HL-60/S4 (cell line): Measurements from ENCODE around the gene PTTG1IP.
"Not testable (repeated sequence)": the region's sequence is repeated elsewhere in the genome, so short reads cannot be mapped to it uniquely, and the experiment has no call there.

Source experiments
- in situ Hi-C: fragments of 300-500 bp; cut with MboI; formaldehyde crosslinking; loops from 2 replicates; pipeline ENCODE4 v1.14.3; 2022; ENCODE audit warnings: low sequenced_read_pairs

PTTG1IP gene

DNA sequence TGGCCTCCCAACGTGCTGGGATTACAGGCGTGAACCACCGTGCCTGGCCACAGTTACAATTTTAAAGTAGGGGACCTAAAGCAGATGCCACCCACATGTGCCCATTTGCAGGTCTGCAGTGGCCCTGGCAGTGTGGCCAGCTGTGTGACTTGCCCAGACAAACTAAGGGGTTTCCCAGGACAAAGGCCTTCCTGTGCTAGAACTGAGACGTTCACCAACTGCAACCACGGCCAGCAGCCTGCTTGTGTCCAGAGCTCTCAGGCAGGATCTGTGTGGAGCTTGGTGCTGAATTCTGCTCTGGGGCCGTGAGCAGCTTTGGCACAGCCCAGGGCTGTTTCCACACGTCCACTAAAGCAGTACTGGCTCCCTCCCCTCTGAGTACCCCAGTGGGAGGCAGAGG lies 10.6 kb upstream of the PTTG1IP start:
- in situ Hi-C loops: no loop called here

GRCh38 chr21:44883250-44883649 lies 9.8 kb upstream of the PTTG1IP start:
- in situ Hi-C loops: no loop called here

GRCh38 chr21:44881198-44881872 lies 7.8 kb upstream of the PTTG1IP start:
- in situ Hi-C loops: no loop called here

GRCh38 chr21:44880405-44881197 lies 7.1 kb upstream of the PTTG1IP start:
- in situ Hi-C loops: no loop called here

- in situ Hi-C loops: not testable (repeated sequence)
These were observed 5.7 kb upstream of the PTTG1IP start for GRCh38 chr21:44879238-44879637.

- in situ Hi-C loops: no loop called here
These were observed 4.8 kb upstream of the PTTG1IP start for GRCh38 chr21:44878053-44878982.

GRCh38 chr21:44876849-44877575 lies 3.5 kb upstream of the PTTG1IP start:
- in situ Hi-C loops: no loop called here

GRCh38 chr21:44875316-44875700 lies 1.8 kb upstream of the PTTG1IP start:
- in situ Hi-C loops: no loop called here

DNA sequence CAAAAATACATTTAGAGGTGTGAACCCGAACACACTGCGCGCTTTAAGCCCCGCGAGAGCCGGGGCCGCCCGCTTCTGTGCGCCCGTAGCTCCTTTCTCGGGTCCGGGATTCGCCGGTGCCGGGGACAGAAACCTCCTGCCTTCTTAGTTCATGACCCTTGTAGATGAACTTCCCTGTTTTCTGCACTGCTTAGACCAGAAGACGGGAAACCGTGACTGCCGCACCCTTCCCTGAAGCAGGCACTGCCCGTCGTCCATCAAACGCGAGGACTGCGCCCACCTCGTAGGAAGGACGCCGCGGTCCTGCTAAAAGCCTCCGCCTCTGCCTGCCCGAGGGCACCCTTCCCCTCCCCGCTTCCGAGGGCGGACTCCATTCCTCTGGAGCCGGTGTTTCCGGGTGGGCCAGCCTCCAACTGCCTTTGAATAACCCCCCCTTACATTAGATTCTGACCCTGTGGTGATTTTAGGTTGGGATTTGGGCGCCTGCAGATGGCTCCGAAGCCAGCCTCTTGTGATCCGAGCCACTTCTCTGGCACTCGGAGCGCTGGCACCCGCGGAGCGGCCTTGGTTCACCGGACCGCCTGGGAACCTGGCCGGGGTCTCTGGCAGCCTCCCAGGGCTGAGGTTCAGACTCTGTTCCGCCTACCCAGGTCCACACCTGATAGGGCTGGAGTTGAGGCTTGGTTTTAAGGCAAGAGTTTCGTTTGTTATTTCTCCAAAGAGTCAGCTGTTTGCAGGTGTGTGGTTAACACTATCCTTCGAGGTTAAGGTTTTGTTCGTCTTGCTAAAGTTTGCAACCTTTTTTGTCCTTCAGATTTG lies 1.2 kb upstream of the PTTG1IP start:
- in situ Hi-C loops: no loop called here

DNA sequence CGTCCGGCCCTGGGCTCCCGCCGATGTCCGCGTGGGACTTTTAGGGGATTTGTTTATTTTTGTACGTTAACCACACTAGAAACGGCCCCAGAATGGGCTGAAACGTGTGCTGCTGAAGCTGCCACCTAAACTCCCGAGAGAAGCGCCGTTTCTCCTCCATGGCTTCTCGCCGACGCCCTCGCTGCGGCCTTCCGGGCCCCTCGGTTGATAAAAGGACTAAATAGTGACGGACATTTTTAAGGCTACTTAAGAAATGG lies 678 bp upstream of the PTTG1IP start:
- in situ Hi-C loops: no loop called here

DNA sequence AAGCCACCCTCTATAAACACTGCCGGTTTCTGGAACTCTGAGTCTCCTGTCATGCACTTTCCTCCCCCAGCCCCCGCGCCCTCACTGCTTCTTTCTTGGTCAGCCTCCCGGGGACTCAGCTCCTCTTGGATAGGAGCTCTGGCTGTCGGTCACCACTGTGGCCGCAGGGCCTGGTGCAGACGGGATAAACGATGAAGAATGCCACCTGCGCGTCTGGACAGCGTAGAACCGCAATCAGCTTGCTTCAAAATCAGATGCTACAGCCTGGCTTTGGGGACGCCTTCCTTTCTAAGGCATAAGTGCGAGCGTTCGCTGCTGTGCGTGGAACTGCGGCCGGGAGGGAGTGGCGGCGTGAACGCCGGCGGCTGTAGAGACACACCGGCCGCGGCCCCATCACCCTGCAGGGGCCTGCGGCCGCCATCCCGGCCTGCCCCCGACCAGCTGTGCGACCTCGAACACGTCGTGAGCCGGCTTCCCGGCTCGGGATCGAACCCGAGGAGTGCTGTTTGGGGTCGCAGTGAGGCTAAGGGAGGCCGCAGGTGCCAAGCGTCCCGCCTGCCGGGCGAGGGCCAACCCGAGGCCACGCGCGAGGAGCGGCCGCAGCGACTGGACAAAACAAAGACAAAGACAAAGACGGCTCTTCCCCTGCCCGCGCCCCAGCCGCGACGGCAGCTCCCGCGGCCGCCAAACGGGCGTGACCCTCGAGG lies 688 bp downstream of the PTTG1IP start:
- in situ Hi-C loops: no loop called here

DNA sequence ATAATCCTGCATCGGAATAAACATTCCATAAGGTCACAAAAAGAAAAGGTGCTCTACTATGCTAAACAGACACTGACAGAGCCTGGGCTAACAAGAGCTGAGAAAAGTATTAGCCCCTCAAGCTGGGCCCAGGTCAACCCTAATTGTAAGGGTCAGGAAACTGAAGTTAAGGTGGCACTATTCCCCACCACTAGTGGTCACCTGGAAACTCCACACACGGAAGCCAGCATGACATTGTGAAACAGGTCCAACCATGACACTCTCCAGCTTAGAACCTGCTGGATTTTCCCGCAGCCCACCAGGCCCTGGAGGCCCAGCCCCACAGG lies 1.2 kb downstream of the PTTG1IP start:
- in situ Hi-C loops: no loop called here

- in situ Hi-C loops: no loop called here
These were observed 1.8 kb downstream of the PTTG1IP start for GRCh38 chr21:44871576-44872269.

DNA sequence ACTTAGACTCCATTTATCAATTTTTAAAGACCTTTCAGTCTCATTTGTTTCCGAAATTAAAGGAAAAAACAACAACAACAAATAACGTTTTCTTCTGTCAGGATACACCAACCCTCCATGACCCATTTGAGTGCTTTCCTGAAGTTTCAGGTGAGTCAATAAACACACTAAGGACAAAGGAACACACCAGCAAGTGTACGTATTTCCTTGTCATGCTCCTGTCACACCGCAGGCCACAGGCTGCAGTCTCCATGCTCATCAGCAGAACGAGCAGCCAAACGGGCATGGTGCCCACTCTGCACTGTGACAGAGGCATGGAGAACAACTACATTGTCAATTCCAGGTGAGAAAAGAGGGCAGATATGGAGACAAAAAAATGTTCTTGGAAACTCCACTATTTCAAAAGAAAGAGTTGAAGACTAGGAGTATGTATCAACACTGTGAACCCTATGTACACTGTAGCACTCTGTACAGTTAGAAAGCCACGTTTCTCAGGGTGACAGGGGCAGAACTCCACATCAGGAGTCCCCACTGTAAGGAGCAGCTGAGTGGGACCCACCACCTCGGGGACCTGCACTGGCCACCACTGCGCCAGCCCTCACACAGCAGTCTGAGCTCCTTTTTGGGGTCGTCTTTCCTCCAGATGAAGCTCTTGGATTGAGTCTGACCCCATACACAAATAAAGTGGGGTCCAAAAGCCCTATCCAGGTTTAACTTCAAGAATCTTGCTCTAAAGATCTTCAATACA lies 2.6 kb downstream of the PTTG1IP start:
- in situ Hi-C loops: no loop called here

DNA sequence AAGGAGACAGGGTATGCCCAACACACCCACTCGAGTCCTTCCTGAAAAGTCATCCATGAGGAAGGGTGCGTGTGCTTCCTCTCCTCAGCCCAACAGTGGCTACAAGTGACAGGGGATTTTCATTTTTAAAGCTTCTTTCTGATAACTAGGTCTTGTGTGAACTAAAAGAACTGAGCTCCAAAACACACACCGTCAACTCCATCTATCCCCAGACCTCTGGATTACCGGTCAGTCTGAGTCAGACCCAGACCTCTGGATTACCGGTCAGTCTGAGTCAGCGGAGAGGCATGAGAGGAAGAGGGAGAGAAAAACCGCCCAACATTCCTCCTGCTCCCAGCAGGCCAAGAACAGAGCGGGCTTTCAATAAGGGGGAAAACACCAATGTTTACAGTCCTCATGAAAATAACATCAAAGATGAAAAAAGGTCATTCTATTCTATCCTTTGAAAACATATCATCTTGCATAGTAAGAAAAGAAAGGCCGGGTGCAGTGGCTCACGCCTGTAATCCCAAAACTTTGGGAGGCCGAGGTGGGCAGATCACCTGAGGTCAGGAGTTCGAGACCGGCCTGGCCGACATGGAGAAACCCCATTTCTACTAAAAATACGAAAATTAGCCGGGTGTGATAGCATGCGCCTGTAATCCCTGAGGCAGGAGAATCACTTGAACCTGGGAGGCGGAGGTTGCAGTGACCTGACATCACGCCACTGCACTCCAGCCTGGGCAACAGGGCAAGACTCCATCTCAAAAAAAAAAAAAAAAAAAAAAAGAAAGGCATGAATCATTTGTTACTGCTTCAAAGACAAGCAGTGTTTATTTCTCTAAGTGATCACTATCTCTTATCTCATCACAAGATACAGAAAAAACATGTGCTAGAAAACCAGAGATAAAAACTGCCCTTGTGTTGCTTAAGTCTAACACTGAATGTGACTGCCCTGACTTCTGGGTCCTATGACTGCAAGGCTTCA lies 3.4 kb downstream of the PTTG1IP start:
- in situ Hi-C loops: no loop called here

DNA sequence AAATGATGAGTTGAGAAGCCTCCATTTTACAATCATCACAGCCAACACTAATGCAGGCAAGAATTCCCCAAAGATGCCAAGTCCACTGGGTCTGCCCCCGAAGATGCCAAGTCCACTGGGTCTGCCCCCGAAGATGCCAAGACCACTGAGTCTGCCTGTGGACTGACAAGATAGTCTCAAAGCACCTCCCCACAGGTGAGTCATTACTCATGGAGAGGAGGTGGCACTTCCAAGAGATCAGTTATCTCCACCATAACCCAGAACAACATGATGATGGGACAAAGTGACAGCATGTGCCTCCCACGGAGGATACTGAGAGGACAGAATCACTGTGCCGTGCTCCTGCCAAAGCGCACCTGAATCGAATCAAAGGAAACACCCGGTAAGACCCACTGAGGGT lies 4.8 kb downstream of the PTTG1IP start:
- in situ Hi-C loops: no loop called here

DNA sequence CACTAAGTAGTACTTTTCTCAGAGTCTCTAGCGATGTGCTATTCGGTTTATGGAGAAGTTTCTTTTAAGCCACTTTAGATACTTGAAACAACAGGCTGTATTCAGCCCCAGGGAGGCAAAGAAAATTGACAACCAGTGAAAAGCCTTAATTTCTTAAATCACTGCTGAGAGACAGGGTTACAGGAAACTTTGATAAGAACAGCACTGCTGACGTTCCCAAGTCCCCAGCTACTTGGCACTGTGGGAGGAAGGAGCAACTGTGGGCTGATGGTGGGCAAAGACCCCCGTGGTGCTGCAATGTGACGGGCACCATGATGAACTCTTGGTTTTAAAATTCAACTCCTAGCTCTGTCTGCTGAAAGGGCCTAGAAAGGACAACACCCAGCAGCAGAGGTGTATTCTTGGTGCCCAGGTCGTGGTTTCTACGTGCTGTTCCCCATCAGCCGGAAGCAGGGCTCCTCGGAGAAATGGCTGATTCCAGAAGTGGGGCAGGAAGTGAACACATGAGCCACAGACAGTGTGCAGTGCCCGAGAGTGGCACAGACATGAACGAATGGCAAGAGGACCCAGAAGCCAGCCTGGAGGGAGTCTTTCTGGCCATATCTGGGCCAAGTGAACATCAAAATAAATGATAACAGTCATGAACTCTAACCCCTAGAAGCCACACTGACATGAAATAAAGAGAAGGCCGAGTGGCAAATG lies 5.3 kb downstream of the PTTG1IP start:
- in situ Hi-C loops: no loop called here
